GM19099 (cell line): ENCODE data around the gene TIMMDC1.

ENCODE experiments used
- POLR2A ChIP-seq: IDR thresholded peaks from 3 replicates; pipeline ENCODE4 v1.6.1; 2011; ENCODE audit warnings: low read depth; ENCODE audit not compliant: insufficient read length; ENCODE audit errors: extremely low read depth

TIMMDC1 gene

DNA sequence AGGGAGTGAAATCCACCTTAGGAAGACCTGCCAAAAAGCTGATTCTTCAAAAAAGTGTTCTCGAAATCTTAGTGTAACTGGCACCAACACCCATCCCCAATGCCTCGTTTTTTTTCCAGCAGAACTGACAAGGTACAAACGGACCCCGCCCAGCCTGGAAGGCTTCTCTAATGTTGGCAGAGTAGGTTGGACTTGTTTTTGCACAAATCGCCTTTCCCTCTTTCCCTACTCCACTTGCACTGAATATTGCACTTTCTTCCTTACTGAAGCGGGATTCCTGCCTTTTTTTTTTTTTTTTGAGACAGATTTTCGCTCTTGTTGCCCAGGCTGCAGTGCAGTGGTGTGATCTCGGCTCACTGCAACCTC lies 544 bp upstream of the TIMMDC1 start:
- TF ChIP-seq POLR2A, result no peak

DNA sequence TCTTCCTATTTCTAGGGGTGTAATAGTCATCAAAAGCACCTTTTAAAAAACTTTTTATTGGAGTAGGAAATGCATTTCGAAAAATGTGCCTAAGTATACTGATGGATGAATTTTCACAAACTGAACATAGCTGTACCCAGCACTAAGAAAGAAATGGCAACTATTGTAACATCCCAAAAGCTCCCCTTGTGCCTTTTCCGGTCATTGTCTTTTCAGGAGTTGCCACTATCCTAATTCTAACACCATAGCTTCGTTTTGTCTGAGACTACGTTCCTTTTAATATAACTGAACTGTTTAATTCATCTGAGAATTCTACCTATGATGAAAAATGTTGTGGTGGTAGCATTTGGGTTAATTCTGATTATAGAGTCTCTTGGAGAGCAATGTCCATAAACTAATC lies 1.9 kb downstream of the TIMMDC1 start:
- no peak for TF ChIP-seq POLR2A

DNA sequence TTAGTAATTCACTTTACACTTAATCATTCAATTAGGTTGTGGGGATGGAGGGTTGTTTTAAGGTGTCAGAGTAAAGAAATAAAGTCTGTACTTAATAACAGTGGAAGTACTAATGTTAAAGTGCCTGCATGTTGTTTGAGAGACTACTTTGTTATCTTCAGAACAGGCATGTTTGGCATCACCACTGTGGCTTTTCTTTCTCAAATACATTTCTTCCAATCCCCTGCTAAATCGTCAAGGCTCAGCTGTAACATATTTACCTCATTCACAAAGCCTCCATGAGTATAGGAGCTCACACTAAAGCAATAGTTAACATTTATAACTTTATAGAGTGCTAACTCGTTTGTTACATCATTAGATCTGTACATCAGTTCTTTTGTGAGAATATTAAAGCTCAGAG lies 2.6 kb downstream of the TIMMDC1 start:
- TF ChIP-seq POLR2A, result no peak

DNA sequence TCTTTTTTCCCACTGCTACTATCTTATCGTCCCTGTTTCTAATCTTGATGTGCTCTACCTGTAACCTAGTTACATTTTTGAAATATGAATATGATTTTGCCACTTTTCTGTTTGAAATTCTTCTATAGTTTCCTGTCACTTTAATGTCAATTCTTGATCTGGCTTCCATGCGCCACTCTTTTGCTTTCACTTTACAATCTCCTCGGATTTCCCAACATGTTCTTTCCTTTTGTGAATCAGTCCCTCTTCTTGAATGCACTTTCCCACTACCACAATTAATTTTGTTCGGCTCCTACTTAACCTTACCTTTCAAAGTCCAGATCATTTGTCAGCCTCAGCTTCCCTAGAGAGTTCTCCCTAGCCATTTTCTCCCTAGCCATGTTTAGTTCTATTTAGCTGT lies 8.3 kb downstream of the TIMMDC1 start:
- TF ChIP-seq POLR2A, result no peak

DNA sequence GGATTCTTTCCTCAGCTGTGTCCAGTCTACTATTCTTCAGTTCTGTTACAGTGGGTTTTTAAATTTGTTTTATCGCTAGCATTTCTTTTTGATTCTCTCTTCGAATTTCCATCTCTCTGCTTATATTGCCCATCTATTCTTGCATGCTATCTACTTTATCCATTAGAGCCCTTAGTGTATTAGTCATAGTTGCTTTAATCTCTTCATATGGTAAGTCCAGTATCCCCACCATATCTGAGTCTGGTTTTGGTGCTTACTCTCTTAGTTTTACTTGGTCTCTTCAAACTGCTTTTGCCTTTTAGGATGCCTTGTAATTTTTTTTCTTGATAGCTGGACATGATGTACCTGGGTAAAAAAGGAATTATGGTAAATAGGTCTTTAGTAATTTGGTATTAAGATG lies 9.1 kb downstream of the TIMMDC1 start:
- TF ChIP-seq POLR2A, result no peak

DNA sequence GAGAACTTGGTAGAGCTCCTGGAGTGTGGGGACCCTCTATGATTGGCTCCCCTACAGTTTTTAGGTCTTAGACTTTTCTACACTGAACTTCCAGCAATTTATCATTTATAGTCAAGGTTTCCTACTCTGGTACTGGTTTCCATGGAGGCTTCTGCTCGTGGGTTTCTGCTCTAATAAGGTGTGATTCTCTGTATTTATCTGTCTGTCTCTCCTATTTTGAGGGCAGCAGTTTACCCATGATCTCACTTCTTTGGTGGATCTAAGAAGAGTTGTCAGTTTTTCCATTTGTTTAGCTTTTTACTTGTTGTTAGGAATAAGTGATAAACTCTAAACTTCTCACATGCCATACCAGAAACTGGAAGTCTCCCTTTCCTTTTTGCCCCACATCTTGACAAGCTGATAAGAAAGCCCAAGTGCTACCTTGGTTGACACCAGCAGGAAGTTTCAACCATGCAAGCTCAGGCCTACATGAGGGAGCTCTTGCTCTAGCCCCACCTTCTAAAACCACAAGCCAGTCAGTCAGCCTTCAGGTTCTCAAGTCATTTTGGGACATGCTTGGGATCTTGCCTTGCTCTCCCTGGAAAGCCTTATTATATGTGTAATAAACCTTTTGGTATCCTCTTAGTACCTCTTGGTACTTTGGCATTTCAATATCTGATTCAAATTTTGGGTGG lies 10.0 kb downstream of the TIMMDC1 start:
- TF ChIP-seq POLR2A, result no peak

DNA sequence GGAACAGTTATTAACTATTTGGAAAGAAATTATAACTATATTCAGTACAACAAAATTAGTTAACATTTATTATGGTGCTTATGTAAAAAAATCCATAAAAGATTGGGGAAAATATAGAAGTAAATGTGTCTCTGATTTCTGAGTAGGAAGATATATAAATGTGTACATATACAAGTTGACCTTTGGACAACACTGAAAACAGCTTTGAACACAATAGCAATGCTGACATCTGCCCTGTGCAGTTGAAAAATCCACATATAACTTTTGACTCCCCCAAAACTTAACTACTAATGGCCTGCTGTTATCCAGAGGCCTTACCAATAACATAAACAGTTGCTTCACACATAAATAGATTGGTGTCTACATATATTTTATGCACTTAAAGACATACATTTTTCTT lies 12.3 kb downstream of the TIMMDC1 start:
- TF ChIP-seq POLR2A, result no peak

DNA sequence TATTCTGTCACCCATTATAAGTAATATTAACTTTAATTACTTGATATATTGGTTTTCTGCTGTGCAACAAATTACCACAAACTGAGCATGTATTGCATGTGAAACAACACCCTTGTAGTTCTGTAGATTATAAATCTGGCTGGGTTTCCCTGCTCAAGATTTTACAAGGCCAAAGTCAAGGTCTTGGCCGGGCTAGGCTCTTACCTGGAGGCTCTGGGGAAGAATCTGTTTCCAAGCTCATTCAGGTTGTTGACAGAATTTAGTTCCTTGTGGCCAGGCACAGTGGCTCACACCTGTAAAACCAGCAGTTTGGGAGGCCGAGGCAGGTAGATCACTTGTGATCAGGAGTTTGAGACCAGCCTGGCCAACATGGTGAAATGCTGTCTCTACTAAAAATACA lies 16.3 kb downstream of the TIMMDC1 start:
- TF ChIP-seq POLR2A, result no peak

DNA sequence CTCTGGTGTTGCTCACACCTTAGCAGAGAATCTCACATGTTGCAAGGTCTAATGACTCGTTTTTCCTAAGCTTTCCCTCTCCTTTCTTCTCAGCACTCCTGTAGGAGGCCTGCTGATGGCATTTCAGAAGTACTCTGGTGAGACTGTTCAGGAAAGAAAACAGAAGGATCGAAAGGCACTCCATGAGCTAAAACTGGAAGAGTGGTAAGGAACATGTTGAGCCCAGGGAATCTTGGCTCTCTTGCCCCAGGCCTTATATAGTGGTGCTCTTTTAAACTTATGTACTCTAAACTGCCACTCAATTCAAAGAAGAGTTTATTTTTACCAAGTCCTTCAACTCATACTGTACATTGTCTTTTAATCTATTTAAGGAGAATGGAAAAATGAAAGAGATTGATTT lies 18.8 kb downstream of the TIMMDC1 start:
- no peak for TF ChIP-seq POLR2A

DNA sequence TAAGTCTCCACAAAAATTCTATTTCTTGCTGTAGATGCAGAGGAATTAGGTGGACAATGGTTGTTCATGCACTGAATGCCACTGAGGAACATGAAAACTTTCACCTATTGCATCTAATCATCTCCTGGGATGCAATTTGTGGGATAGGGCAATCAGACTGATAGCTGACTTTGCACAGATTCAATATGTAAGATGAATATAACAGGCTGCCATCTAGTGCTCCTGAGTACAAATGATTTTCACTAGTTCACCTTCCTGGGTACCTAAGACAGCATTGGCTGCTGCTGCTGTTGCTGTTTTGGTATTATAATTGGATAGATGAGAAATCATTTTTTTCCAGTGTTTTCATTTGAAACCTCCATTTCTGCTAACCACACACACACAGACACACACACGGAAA lies 19.7 kb downstream of the TIMMDC1 start:
- TF ChIP-seq POLR2A, result no peak

DNA sequence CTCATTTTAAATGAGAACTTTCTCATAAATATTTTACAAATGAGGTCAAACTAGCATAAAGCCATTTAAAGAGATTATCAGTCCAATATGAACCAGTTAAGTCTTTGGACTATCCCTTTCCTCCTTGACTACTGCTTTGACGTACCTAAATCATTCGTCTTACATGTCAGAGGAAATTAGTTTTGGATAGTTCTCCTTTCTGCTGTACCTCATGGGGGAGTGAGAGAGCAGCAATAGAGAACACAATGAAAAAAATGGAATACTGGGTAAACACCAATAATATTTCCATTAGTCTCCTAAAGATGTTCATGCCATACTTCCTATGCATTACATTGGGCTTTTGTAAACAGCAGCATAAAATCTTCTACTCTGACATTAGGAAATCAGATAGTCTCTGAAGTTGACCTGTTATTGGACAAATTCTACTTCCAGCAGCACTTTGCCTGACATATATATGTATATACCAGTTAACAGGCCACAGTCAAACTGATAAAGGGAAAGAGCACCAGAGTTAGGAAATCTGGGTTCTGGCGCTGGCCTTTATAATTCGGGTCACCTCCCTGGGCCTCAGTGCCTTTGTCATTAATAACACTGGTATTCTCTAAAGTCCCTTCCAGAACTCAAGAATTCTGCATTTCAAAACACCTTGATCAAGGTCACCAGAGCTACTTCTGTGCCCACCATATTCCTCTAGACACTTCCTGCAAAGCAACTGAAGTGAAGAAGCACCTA lies 26.8 kb downstream of the TIMMDC1 start:
- no peak for TF ChIP-seq POLR2A

DNA sequence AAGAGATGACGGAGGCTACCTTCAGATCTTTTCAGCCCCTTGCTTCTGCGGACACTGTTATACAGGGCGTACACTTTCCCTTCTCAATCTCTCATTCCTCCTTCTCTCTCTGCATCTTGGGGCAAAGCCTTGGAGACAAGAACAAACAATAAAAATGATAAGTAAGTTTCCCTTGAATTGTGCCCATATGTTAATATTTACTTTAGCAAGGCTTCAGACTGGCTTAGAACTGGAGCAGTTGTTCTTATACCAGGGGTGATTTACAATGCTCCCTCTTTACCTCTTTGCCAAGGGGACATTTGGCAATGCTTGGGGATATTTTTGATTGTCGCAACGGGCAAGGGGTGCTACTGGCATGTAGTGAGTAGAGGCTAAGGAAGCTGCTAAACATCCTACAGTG lies 29.4 kb downstream of the TIMMDC1 start:
- TF ChIP-seq POLR2A, result no peak

DNA sequence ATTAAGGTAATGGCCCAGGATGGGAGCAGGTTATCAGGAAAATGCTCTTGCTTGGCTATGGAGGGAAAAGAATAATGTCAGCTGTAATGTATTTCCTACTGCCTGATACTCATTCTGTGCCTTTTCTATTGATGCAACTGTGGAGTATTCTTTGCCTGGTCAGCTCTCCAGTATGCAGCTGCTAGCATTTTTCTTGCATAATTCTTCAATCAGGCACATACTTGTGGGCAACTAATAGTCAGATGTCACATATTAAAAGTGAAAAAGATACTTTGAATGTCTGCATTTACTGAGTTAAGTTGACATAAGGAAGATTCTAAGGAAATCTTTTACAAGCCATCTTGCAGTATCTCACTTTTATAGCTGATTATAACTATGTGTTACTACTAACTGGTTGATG lies 31.5 kb downstream of the TIMMDC1 start:
- TF ChIP-seq POLR2A, result no peak

DNA sequence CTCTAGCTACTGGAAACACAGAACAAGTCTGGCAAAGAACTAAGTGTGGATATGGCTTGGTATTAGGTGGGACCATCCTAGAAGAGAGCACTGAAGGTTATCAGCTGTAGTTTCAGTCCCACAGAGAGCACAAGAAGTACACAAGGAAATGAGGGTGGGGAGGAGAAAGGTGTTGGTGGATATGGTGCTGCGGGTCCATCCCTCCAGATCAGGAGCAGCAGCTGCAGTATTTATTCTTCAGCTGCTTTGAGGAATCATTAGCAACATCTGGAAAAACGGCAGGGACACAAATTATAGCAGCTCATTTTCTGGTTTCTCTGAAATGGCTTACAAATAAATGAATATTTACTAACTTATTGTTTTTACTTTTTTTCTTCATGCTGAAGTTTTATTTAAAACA lies 32.1 kb downstream of the TIMMDC1 start:
- no peak for TF ChIP-seq POLR2A

DNA sequence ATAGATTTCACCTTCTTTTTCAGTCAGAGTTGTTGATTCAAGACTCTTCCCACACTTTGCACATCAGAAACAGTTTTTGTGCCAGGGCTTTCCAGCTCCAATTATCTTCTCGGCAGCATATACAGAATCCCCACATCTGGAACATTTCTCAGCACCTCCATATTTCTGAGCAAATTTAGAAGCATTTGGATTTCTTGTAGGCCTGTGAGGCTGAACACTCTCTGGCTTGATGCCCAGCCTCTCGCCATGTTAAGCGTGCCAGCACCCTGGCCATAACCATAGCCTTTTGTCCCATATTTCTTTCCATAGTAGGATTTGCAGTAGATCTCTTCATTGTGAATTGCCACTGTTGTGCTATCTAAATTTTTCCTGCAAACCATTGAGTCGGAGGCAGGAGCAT lies 32.8 kb downstream of the TIMMDC1 start:
- TF ChIP-seq POLR2A, result no peak

DNA sequence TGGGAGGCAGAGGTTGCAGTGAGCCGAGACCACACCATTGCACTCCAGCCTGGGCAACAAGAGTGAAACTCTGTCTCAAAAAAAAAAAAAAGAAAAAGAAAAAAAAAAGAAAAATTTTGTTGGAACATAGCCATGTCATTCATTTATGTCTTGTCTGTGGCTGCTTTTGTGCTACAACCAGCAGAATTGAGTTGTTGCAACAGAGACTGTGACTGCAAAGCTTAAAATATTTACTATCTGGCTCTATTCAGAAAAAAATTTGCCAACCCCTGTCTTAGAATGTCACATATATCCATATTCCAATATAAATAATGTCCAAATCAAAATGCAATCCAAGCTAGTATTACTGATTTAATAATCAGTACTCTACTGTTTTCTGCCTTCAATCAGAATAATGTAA lies 35.9 kb downstream of the TIMMDC1 start:
- no peak for TF ChIP-seq POLR2A

DNA sequence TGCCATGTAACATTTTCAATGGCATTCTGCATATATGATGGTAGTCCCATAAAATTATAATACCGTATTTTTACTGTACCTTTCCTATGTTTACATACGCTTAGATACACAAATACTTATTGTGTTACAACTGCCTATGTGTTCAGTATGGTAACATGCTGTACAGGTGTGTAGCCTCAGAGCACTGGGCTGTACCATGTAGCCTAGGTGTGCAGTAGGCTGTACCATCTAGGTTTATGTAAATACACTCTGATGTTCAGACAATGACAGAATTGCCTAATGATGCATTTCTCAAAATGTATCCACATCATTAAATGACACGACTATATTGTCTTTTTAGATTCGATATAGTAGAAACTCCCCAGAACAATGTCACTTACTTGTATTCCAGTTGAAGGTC lies 38.4 kb downstream of the TIMMDC1 start:
- TF ChIP-seq POLR2A, result no peak

DNA sequence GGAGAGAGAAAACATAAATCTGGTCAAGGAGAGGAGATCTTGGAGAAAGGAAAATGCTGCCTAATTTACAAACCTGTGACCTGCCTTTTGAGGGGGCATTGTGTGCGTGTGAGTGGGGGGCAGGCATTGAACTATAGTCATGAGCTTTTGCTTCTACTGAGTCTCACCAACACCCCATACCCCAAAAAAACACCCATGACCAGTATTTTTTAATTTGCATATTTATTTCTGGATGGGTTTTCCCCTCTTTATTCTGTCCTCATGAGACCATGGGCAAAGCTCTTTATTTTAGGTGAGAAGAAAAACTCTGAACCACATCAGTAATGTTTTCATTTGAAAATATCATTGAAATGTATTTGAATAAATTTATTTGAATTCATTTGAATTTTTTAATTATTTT lies 40.4 kb downstream of the TIMMDC1 start:
- no peak for TF ChIP-seq POLR2A

DNA sequence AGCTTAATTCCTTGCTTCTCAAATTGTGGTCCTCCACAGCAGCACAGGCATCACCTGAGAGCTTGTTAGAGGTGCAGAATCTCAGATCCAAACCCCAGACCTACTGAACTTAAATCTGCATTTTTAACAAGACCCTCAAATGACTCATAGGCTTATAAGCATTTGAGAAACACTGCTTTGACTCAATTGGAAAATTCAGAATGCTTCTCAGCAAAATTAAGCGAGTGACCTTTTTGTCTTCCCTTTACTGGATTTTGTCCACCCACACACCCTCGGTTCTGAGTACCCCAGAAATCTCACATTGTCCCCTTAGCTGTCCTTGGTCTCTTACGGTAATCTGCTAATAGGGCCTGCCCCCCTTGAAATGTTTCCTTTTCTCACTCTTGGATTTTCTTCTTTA lies 43.2 kb downstream of the TIMMDC1 start:
- no peak for TF ChIP-seq POLR2A
